Hepatocyte (in vitro differentiated cells): ENCODE results near the gene POLQ. TPM values are rescaled to one million over a fixed set of nuclear protein-coding genes. Genes with fewer than 3 reads are reported as not detected.
"Not testable (repeated sequence)": the region's sequence is repeated elsewhere in the genome, so short reads cannot be mapped to it uniquely, and the experiment has no call there.

ENCODE experiments used
- DNase-seq: peaks from one replicate; pipeline ENCODE4 v3.0.0-alpha.2; 2016; ENCODE audit warnings: low spot score
- H2AFZ ChIP-seq: fragments of 200-600 bp; sonication (generic); 2 replicates; pipeline ENCODE4 v1.6.0; 2016; ENCODE audit warnings: antibody characterized with exemption, mild to moderate bottlenecking
- H3K27ac ChIP-seq: fragments of 200-600 bp; sonication (generic); 2 replicates; pipeline ENCODE4 v1.5.1; 2016; ENCODE audit warnings: mild to moderate bottlenecking
- H3K27me3 ChIP-seq: fragments of 200-600 bp; sonication (generic); 2 replicates; pipeline ENCODE4 v1.6.1; 2016
- H3K36me3 ChIP-seq: fragments of 200-600 bp; sonication (generic); replicated peaks from 2 replicates; pipeline ENCODE4 v1.5.1; 2016; ENCODE audit warnings: low read depth; ENCODE audit not compliant: insufficient read depth
- H3K4me1 ChIP-seq: fragments of 200-600 bp; sonication (generic); 2 replicates; pipeline ENCODE4 v1.5.1; 2016; ENCODE audit warnings: mild to moderate bottlenecking, moderate library complexity; ENCODE audit not compliant: insufficient read depth
- H3K4me2 ChIP-seq: fragments of 200-600 bp; sonication (generic); 2 replicates; pipeline ENCODE4 v1.6.0; 2016
- H3K4me3 ChIP-seq: fragments of 200-600 bp; sonication (generic); 2 replicates; pipeline ENCODE4 v1.5.1; 2016; ENCODE audit warnings: mild to moderate bottlenecking
- H3K79me2 ChIP-seq: fragments of 200-600 bp; sonication (generic); 2 replicates; pipeline ENCODE4 v1.6.0; 2017; ENCODE audit warnings: mild to moderate bottlenecking
- H3K9me2 ChIP-seq: fragments of 200-600 bp; sonication (generic); replicated peaks from 2 replicates; pipeline ENCODE4 v1.6.0; 2017; ENCODE audit warnings: mild to moderate bottlenecking; ENCODE audit not compliant: insufficient read depth
- H3K9me3 ChIP-seq: fragments of 200-600 bp; sonication (generic); 2 replicates; pipeline ENCODE4 v1.5.1; 2016; ENCODE audit warnings: low read depth, mild to moderate bottlenecking
- H4K20me1 ChIP-seq: fragments of 200-600 bp; sonication (generic); 2 replicates; pipeline ENCODE4 v1.6.0; 2016; ENCODE audit warnings: mild to moderate bottlenecking; ENCODE audit not compliant: insufficient read depth, poor library complexity, severe bottlenecking
- EZH2 ChIP-seq: fragments of 200-600 bp; sonication (generic); IDR thresholded peaks from 2 replicates; pipeline ENCODE4 v1.6.1; 2016; ENCODE audit warnings: antibody characterized with exemption, mild to moderate bottlenecking, borderline replicate concordance
- EZH2phosphoT487 ChIP-seq: fragments of 200-600 bp; sonication (generic); IDR thresholded peaks from one replicate; pipeline ENCODE4 v1.6.1; 2018; ENCODE audit warnings: antibody characterized with exemption, mild to moderate bottlenecking, low read depth, moderate library complexity; ENCODE audit not compliant: unreplicated experiment, severe bottlenecking
- WGBS: methylation state at CpG from one replicate; pipeline ENCODE4 v1.1.6; 2016; ENCODE audit warnings: low lambda C conversion rate; ENCODE audit errors: missing lambda C conversion rate; 5-methylcytosine and 5-hydroxymethylcytosine counted together
- polyA plus RNA-seq: library from polyadenylated mRNA; unstranded; fragments of >200 nt; fragmentation: Nextera tagmentation; extraction: Ambion mirVana; gene quantifications from 2 replicates; pipeline ENCODE4 v1.2.1, GENCODE V29; 2016
- total RNA-seq: library from RNA; depleted of rRNA; stranded (reverse); fragments of >200 nt; gene quantifications from 2 replicates; pipeline ENCODE4 v1.2.3, GENCODE V29; 2014
- TF ChIP-seq, protein P1 (sequence below): fragments of 200-600 bp; sonication (generic); IDR thresholded peaks from 2 replicates; pipeline ENCODE4 v1.5.1; 2016; ENCODE audit warnings: antibody characterized with exemption, mild to moderate bottlenecking; ENCODE audit not compliant: poor library complexity

Gene POLQ
- total and polyA plus RNA-seq, 2 experiments from 2014 or later, result 0.68 to 2.5 TPM

DNA sequence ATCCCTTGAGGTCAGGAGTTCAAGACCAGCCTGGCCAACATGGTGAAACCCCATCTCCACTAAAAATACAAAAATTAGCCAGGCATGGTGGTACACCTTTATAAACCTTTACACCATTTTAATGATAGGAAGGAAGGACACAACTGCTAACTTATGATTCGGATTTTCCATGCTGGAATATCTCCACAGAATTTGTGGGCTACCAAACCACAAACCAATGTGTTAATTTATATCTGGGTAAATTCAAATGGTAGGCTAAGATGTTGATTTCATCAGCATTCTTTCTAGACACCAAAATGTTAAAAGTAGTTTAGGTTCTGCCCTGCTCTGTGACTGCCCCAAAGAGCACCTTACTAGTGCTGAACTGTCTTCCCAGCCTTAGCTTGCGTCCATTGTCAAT is 72.8 kb downstream of the POLQ start:
- H3K4me1 ChIP-seq, result no peaks in the 10 kb centered on the region
- no peak for TF ChIP-seq EZH2phosphoT487
- no peak overlapping the region for H3K4me2 ChIP-seq
- H3K27ac ChIP-seq, result no peak overlapping the region
- H3K9me2 ChIP-seq, result no peaks in the 10 kb centered on the region
- H3K79me2 ChIP-seq, result no peaks in the 10 kb centered on the region
- no peak overlapping the region for H2AFZ ChIP-seq
- WGBS, result 98% methylated on average over 2 of the region's 2 CpGs
- H3K36me3 ChIP-seq, result no peaks in the 10 kb centered on the region
- no peaks in the 10 kb centered on the region for H3K9me3 ChIP-seq
- DNase-seq, result no peak
- H3K27me3 ChIP-seq, result no peaks in the 10 kb centered on the region
- no peaks in the 10 kb centered on the region for H4K20me1 ChIP-seq
- no peak overlapping the region for H3K4me3 ChIP-seq

DNA sequence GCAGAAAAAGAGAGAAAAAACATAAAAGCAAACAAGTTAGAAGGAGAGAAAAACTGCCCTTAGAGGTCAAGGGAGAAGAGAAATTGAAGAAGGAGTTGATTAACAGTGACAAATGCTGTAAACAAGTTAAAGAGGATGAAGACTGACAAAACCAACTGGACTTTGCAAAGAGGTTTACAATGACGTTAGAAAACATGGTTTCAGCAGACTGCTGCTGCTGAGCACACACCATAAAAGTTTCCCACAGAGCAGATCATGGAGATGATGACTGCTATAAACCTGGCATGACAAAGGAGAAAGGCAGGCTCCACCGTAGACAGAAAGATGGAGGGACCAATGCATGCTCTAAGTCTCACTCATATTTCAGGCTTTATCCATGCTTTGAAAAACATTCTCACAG is 78.7 kb downstream of the POLQ start:
- Histone ChIP-seq H3K27ac (no peak overlapping the region), H4K20me1 (no peaks in the 10 kb centered on the region), H3K79me2 (no peaks in the 10 kb centered on the region), H3K4me1 (no peaks in the 10 kb centered on the region), H2AFZ (no peak overlapping the region), H3K4me3 (no peak overlapping the region), H3K9me2 (no peaks in the 10 kb centered on the region), H3K36me3 (no peaks in the 10 kb centered on the region), H3K27me3 (no peaks in the 10 kb centered on the region), H3K9me3 (no peaks in the 10 kb centered on the region), H3K4me2 (no peak overlapping the region)
- WGBS, result 53% methylated on average over 2 of the region's 2 CpGs
- DNase-seq, result peak; percentile 26
- TF ChIP-seq EZH2 (no peak), EZH2phosphoT487 (no peak)
- TF ChIP-seq, protein P1, sequence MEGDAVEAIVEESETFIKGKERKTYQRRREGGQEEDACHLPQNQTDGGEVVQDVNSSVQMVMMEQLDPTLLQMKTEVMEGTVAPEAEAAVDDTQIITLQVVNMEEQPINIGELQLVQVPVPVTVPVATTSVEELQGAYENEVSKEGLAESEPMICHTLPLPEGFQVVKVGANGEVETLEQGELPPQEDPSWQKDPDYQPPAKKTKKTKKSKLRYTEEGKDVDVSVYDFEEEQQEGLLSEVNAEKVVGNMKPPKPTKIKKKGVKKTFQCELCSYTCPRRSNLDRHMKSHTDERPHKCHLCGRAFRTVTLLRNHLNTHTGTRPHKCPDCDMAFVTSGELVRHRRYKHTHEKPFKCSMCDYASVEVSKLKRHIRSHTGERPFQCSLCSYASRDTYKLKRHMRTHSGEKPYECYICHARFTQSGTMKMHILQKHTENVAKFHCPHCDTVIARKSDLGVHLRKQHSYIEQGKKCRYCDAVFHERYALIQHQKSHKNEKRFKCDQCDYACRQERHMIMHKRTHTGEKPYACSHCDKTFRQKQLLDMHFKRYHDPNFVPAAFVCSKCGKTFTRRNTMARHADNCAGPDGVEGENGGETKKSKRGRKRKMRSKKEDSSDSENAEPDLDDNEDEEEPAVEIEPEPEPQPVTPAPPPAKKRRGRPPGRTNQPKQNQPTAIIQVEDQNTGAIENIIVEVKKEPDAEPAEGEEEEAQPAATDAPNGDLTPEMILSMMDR, result no peak

DNA sequence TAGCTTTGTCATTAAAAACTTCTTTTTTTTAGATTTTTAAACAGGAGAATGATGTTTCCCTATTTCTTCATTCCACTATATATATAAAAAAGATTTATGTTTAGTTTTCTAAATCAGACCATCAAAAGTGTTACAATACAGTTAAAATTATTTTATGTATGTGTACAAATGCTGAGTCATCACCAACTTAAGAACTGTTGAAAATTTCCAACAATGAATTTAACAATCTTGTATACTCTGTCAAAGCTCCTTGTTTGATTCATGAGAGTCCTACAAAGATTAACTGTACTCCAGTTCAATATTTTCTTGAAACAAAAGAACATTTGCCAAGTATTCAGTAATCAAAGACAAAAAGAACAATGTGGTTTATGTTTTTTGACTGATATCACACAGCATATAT is 82.0 kb downstream of the POLQ start:
- Histone ChIP-seq H3K27me3 (no peaks in the 10 kb centered on the region), H4K20me1 (no peaks in the 10 kb centered on the region), H3K4me3 (no peak overlapping the region), H3K9me2 (no peaks in the 10 kb centered on the region), H3K27ac (no peak overlapping the region), H3K79me2 (no peaks in the 10 kb centered on the region), H3K36me3 (no peaks in the 10 kb centered on the region), H3K4me2 (no peak overlapping the region), H3K9me3 (no peaks in the 10 kb centered on the region), H3K4me1 (no peaks in the 10 kb centered on the region), H2AFZ (no peak overlapping the region)
- TF ChIP-seq, protein P1, result no peak
- TF ChIP-seq EZH2phosphoT487 (no peak), EZH2 (no peak)
- no peak for DNase-seq

DNA sequence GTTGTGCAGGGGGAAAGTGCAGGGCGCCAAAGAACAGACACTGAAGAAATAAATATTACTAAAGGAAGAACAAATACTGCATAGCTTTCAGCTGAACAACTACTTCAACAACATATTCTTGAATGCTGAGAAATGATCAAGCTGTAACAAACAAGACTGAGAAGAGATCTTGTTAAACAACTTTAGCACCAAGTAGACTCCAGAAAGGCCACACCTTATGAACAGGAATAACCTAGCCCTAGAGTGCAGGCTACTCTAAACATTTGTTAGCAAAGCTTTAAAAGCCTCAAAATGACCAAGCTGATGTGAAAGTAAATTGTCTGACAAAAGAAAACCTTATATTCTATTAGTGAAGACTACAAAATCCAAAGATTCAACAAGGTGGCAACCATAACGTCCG is 83.2 kb downstream of the POLQ start:
- 98% methylated on average over 3 of the region's 3 CpGs for WGBS
- H2AFZ ChIP-seq, result no peak overlapping the region
- H4K20me1 ChIP-seq, result no peaks in the 10 kb centered on the region
- no peaks in the 10 kb centered on the region for H3K4me1 ChIP-seq
- no peak for TF ChIP-seq EZH2phosphoT487
- no peak for TF ChIP-seq EZH2
- TF ChIP-seq, protein P1, result no peak
- H3K27me3 ChIP-seq, result no peaks in the 10 kb centered on the region
- H3K36me3 ChIP-seq, result no peaks in the 10 kb centered on the region
- no peak for DNase-seq
- H3K79me2 ChIP-seq, result no peaks in the 10 kb centered on the region
- H3K9me2 ChIP-seq, result no peaks in the 10 kb centered on the region
- no peak overlapping the region for H3K4me3 ChIP-seq
- no peaks in the 10 kb centered on the region for H3K9me3 ChIP-seq
- H3K27ac ChIP-seq, result no peak overlapping the region
- no peak overlapping the region for H3K4me2 ChIP-seq

DNA sequence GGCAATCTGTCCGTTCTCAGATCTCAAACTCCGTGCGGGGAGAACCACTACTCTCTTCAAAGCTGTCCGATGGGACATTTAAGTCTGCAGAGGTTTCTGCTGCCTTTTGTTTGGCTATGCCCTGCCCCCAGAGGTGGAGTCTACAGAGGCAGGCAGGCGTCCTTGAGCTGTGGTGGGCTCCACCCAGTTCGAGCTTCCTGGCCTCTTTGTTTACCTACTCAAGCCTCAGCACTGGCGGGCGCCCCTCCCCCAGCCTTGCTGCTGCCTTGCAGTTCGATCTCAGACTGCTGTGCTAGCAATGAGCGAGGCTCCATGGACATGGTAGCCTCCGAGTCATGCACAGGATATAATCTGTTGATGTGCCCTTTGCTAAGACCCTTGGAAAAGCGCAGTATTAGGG is 94.0 kb downstream of the POLQ start:
- H3K79me2 ChIP-seq, result not testable (repeated sequence)
- WGBS, result 87% methylated on average over 12 of the region's 12 CpGs

More for the DNA sequence above, 94.0 kb downstream of the POLQ start:
- H3K27me3 ChIP-seq, H4K20me1 ChIP-seq, H3K4me3 ChIP-seq, H3K9me3 ChIP-seq, H3K27ac ChIP-seq, H2AFZ ChIP-seq, DNase-seq, H3K4me2 ChIP-seq, H3K9me2 ChIP-seq, H3K36me3 ChIP-seq, H3K4me1 ChIP-seq: not testable (repeated sequence)
